ENCODE measurements around the gene SYTL3. TPM values are rescaled to one million over a fixed set of nuclear protein-coding genes. Genes with fewer than 3 reads are reported as not detected.
"Not testable (repeated sequence)": the region's sequence is repeated elsewhere in the genome, so short reads cannot be mapped to it uniquely, and the experiment has no call there.

The SYTL3 gene
- polyA plus RNA-seq, 4 donors: 3.2 to 4.6 (median 3.8) TPM

- no peak for DNase-seq (ENCODE audit: low read depth in 4 of 4, low spot score in 3 of 4)
Measured at GRCh38 chr6:158784505-158784904, 134.7 kb downstream of the SYTL3 start.

- DNase-seq (ENCODE audit: low read depth in 4 of 4, low spot score in 3 of 4): no peak
Measured at GRCh38 chr6:158785036-158785435, 135.2 kb downstream of the SYTL3 start.

GRCh38 chr6:158786645-158787304 lies 136.9 kb downstream of the SYTL3 start:
- no peak for DNase-seq (ENCODE audit: low read depth in 4 of 4, low spot score in 3 of 4)

- DNase-seq (ENCODE audit: low read depth in 4 of 4, low spot score in 3 of 4): no peak
Measured at GRCh38 chr6:158787395-158787794, 137.5 kb downstream of the SYTL3 start.

GRCh38 chr6:158789115-158789917 lies 139.5 kb downstream of the SYTL3 start:
- DNase-seq (ENCODE audit: low read depth in 4 of 4, low spot score in 3 of 4): no peak

- DNase-seq (ENCODE audit: low read depth in 4 of 4, low spot score in 3 of 4): no peak
Measured at GRCh38 chr6:158791274-158791855, 141.5 kb downstream of the SYTL3 start.

- not testable (repeated sequence) for DNase-seq (ENCODE audit: low read depth in 4 of 4, low spot score in 3 of 4)
Measured at GRCh38 chr6:158792505-158792904, 142.7 kb downstream of the SYTL3 start.

- no peak for DNase-seq (ENCODE audit: low read depth in 4 of 4, low spot score in 3 of 4)
Measured at GRCh38 chr6:158793432-158793831, 143.6 kb downstream of the SYTL3 start.

- DNase-seq (ENCODE audit: low read depth in 4 of 4, low spot score in 3 of 4): no peak
Measured at GRCh38 chr6:158795516-158795915, 145.7 kb downstream of the SYTL3 start.

- DNase-seq (ENCODE audit: low read depth in 4 of 4, low spot score in 3 of 4): no peak
Measured at GRCh38 chr6:158796353-158796752, 146.5 kb downstream of the SYTL3 start.

- no peak for DNase-seq (ENCODE audit: low read depth in 4 of 4, low spot score in 3 of 4)
Measured at GRCh38 chr6:158797331-158798310, 147.8 kb downstream of the SYTL3 start.

GRCh38 chr6:158798311-158798710 lies 148.5 kb downstream of the SYTL3 start:
- DNase-seq (ENCODE audit: low read depth in 4 of 4, low spot score in 3 of 4): no peak

GRCh38 chr6:158799051-158799792 lies 149.4 kb downstream of the SYTL3 start:
- DNase-seq (ENCODE audit: low read depth in 4 of 4, low spot score in 3 of 4): peak in 2 of 4 donors; percentile 67 to 73

GRCh38 chr6:158801655-158802294 lies 151.9 kb downstream of the SYTL3 start:
- DNase-seq (ENCODE audit: low read depth in 4 of 4, low spot score in 3 of 4): no peak

GRCh38 chr6:158803733-158804143 lies 153.9 kb downstream of the SYTL3 start:
- no peak for DNase-seq (ENCODE audit: low read depth in 4 of 4, low spot score in 3 of 4)

- no peak for DNase-seq (ENCODE audit: low read depth in 4 of 4, low spot score in 3 of 4)
Measured at GRCh38 chr6:158804207-158804606, 154.4 kb downstream of the SYTL3 start.

GRCh38 chr6:158805698-158806377 lies 156.0 kb downstream of the SYTL3 start:
- DNase-seq (ENCODE audit: low read depth in 4 of 4, low spot score in 3 of 4): no peak

- no peak for DNase-seq (ENCODE audit: low read depth in 4 of 4, low spot score in 3 of 4)
Measured at GRCh38 chr6:158807515-158808441, 157.9 kb downstream of the SYTL3 start.
